Ishikawa (cell line): ENCODE results near the gene TRPM5.

Source experiments
- CEBPB ChIP-seq: IDR thresholded peaks from 2 replicates; pipeline ENCODE4 v1.6.1; 2012
- CREB1 ChIP-seq: IDR thresholded peaks from 2 replicates; pipeline ENCODE4 v1.6.1; 2012; ENCODE audit warnings: low read depth
- EGR1 ChIP-seq: IDR thresholded peaks from 2 replicates; pipeline ENCODE4 v1.6.1; 2012
- EP300 ChIP-seq: IDR thresholded peaks from 2 replicates; pipeline ENCODE4 v1.6.1; 2012; ENCODE audit warnings: borderline replicate concordance
- FOXM1 ChIP-seq: IDR thresholded peaks from 2 replicates; pipeline ENCODE4 v1.6.1; 2012; ENCODE audit warnings: low read depth, borderline replicate concordance
- NFIC ChIP-seq: IDR thresholded peaks from 2 replicates; pipeline ENCODE4 v1.6.1; 2012
- RAD21 ChIP-seq: IDR thresholded peaks from 2 replicates; pipeline ENCODE4 v1.6.1; 2012; ENCODE audit warnings: low read depth
- TAF1 ChIP-seq: IDR thresholded peaks from 2 replicates; pipeline ENCODE4 v1.6.1; 2012; ENCODE audit warnings: low read depth, mild to moderate bottlenecking
- TCF12 ChIP-seq: IDR thresholded peaks from 2 replicates; pipeline ENCODE4 v1.6.1; 2012; ENCODE audit warnings: low read depth
- TEAD4 ChIP-seq: IDR thresholded peaks from 2 replicates; pipeline ENCODE4 v1.6.1; 2012
- YY1 ChIP-seq: IDR thresholded peaks from 2 replicates; pipeline ENCODE4 v1.6.1; 2012; ENCODE audit warnings: low read depth
- ZBTB7A ChIP-seq: IDR thresholded peaks from 2 replicates; pipeline ENCODE4 v1.6.1; 2012; ENCODE audit warnings: low read depth
- TF ChIP-seq, protein P1 (sequence below): IDR thresholded peaks from 2 replicates; pipeline ENCODE4 v1.6.1; 2012
- TF ChIP-seq, protein P2 (sequence below): IDR thresholded peaks from 2 replicates; pipeline ENCODE4 v1.6.1; 2012
- TF ChIP-seq, protein P3 (sequence below): IDR thresholded peaks from 2 replicates; pipeline ENCODE4 v1.6.1; 2012; ENCODE audit warnings: low read depth, mild to moderate bottlenecking

TRPM5 gene

DNA sequence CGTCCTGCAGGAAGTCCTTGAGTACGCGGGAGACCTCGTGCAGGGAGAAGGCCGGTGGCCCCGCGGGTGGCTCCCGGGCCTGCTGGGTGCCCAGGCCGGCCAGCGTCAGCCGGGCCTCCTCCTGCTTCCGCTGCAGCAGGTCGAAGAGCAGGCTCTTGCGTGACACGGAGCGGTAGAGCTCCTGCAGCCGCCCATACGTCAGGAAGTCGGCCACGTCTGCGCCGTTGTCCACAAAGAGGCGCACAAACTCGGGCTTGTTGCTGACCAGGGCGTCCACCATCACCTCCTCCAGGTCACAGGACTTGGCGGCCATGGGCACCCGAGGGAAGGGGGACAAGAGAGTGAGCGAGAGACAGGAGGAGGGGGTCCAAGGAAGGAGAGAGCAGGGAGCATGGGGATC is 29.1 kb downstream of the TRPM5 start:
- TF ChIP-seq YY1 (no peak), EP300 (no peak), RAD21 (no peak), TAF1 (no peak)
- TF ChIP-seq, protein P1, sequence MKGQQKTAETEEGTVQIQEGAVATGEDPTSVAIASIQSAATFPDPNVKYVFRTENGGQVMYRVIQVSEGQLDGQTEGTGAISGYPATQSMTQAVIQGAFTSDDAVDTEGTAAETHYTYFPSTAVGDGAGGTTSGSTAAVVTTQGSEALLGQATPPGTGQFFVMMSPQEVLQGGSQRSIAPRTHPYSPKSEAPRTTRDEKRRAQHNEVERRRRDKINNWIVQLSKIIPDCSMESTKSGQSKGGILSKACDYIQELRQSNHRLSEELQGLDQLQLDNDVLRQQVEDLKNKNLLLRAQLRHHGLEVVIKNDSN = no peak

DNA sequence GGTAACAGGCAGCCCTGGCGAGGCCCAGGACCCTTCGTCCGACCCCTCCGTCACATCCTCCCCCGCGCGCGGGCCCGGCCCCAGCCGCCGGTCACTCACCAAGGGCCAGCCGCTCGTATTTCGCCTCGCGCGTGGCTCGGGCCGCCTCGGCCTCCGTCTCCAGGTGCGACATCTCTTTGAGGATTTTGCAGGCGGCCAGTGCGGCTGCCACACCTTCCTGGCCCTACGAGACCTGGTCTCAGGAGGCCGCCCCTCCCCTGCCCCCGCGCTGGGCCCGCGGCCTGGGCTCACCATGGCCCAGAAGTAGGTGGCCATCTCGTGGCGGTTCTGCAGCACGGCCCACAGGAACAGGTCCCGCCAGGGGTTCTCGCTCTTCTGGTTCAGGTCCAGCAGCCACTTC is 29.7 kb downstream of the TRPM5 start:
- no peak for TF ChIP-seq EGR1
- TF ChIP-seq RAD21 = no peak
- no peak for TF ChIP-seq NFIC

DNA sequence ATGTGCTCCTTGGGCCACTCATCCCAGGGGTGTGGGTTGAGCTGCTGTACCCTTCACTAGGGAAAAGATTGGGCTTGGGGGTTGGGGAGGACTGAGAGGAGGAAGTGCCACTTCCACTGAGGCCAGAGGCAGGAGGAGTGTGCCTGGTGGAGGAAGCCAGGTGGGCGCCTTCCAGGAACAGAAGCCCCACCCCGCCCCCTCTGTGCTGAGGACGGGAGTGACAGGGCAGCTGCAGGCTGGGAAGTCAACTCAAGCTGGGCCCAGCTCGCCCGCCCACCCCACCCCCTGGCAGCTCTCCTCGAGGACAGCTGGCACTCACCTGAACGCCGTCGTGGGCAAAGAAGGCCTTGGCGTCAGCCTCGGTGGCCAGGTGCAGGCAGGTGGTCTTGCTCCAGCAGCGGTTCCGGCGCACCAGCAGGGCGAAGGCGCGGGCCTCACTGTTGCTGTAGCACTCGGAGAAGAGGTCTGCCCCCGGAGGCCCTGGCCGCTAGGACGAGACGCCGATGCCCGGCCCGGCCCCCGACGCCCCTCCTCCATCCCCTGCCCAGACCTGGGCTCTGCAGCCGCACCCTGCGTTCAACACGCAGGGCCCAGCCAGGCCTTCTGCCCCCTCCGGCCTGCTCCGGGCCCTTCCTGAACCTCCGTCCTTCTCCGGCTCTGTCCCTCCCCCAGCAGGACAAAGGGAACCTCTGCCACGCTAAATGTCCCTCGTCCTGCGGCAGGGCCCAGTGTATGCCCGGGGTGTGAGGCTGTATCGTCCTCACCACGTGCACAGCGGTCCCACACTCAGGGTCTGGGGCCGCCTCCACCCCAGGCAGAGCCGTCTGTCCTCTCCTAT is 30.4 kb downstream of the TRPM5 start:
- no peak for TF ChIP-seq TAF1
- no peak for TF ChIP-seq TCF12
- TF ChIP-seq EGR1 = no peak
- no peak for TF ChIP-seq EP300
- TF ChIP-seq, protein P2, sequence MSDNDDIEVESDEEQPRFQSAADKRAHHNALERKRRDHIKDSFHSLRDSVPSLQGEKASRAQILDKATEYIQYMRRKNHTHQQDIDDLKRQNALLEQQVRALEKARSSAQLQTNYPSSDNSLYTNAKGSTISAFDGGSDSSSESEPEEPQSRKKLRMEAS = no peak
- no peak for TF ChIP-seq YY1
- TF ChIP-seq NFIC = no peak
- no peak for TF ChIP-seq CREB1
- TF ChIP-seq RAD21 = no peak
- no peak for TF ChIP-seq CEBPB
- TF ChIP-seq ZBTB7A = no peak
- no peak for TF ChIP-seq FOXM1
- TF ChIP-seq, protein P3, sequence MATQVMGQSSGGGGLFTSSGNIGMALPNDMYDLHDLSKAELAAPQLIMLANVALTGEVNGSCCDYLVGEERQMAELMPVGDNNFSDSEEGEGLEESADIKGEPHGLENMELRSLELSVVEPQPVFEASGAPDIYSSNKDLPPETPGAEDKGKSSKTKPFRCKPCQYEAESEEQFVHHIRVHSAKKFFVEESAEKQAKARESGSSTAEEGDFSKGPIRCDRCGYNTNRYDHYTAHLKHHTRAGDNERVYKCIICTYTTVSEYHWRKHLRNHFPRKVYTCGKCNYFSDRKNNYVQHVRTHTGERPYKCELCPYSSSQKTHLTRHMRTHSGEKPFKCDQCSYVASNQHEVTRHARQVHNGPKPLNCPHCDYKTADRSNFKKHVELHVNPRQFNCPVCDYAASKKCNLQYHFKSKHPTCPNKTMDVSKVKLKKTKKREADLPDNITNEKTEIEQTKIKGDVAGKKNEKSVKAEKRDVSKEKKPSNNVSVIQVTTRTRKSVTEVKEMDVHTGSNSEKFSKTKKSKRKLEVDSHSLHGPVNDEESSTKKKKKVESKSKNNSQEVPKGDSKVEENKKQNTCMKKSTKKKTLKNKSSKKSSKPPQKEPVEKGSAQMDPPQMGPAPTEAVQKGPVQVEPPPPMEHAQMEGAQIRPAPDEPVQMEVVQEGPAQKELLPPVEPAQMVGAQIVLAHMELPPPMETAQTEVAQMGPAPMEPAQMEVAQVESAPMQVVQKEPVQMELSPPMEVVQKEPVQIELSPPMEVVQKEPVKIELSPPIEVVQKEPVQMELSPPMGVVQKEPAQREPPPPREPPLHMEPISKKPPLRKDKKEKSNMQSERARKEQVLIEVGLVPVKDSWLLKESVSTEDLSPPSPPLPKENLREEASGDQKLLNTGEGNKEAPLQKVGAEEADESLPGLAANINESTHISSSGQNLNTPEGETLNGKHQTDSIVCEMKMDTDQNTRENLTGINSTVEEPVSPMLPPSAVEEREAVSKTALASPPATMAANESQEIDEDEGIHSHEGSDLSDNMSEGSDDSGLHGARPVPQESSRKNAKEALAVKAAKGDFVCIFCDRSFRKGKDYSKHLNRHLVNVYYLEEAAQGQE = no peak
- TF ChIP-seq TEAD4 = no peak
- TF ChIP-seq, protein P1 = no peak

DNA sequence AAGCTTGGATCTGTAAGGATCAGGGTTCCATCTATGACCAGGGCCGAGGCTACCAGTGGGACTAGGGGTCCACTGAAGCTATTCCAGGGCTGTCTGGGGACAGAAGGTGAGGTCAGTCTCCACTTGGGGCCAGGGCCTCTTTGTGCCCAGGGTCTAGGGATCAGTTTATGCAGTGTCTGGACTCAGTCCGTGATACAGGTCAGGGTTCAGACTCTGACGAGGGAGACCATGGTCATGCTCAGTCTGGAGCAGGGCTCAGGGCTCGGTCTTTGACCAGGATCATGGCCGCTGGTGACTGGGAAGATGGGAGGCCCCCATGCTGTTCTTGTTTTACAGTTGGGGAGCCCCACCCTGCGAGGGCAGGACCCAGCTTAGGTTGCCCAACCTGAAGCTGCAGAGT is 32.0 kb downstream of the TRPM5 start:
- TF ChIP-seq YY1 (no peak), TEAD4 (no peak), CEBPB (no peak), EGR1 (no peak), TAF1 (no peak), RAD21 (no peak), ZBTB7A (no peak)
- TF ChIP-seq, protein P3 = no peak
- TF ChIP-seq, protein P1 = no peak

DNA sequence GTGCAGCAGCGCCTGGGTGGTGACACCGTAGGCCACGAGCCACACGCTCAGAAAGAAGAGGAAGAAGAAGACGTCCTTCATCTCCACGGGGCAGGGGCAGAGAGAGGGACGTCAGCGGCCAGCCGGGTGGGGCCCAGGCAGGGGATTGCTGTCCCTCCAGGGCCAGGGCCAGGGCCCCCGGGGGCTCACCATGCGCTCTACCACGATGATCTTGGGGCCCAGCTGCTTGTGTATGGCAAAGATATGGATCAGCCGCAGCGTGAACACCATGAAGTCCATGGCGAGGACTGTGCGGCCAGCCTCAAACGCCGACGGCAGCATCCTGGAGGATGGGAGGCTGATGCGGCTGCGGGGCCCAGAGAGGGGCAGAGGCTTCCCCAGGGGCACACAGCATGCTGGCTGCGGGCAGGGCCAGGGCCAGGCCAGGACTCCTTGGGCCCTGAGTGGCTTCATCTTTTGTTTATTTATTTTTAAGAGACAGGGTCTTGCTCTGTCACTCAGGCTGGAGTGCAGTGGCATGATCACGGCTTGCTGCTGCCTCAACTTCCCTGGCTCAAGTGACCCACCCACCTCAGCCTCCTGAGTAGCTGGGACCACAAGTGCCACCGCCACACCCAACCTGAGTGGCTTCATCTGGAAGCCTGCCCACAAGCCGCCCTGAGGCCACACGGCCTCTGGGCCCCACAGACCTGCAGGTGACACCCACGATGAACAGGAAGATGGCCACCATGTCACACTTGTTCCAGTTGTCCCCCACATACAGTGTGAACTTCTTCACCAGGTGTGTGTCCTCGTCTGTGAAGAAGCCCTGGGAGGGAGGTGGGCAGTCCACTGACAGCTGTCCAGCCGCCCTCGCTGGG is 32.6 kb downstream of the TRPM5 start:
- TF ChIP-seq TEAD4 = no peak
- no peak for TF ChIP-seq CREB1
- no peak for TF ChIP-seq TCF12
- TF ChIP-seq, protein P1 = no peak
- no peak for TF ChIP-seq RAD21
- TF ChIP-seq, protein P3 = no peak
- TF ChIP-seq EP300 = no peak
- TF ChIP-seq YY1 = no peak
- TF ChIP-seq, protein P2 = no peak
- TF ChIP-seq TAF1 = no peak
- TF ChIP-seq ZBTB7A = no peak
- TF ChIP-seq NFIC = no peak
- no peak for TF ChIP-seq EGR1
- no peak for TF ChIP-seq CEBPB
- no peak for TF ChIP-seq FOXM1
